T-cell (primary cell): ENCODE data around the gene FARSA. TPM values are rescaled to one million over a fixed set of nuclear protein-coding genes. Genes with fewer than 3 reads are reported as not detected.
A peak's percentile ranks its signal among the peaks of the same experiment; 100 is the strongest.

ENCODE experiments used
- ATAC-seq, 4 experiments: fragments of 200-7000 bp in 3 of 4; fragments of 150-1000 bp in 1 of 4; cut with Tn5 transposase; replicated peaks in 1 of 4; 1 replicate in 3 of 4; 2 replicates in 1 of 4; pipeline ENCODE4 v1.10.0; 2021; ENCODE audit warnings: moderate library complexity in 3 of 4, mild to moderate bottlenecking in 2 of 4, moderate number of reproducible peaks in 1 of 4
- CTCF ChIA-PET, 2 donors: fragments of 300-600 bp; sonication (Branson Sonifier 250); formaldehyde crosslinking; loops; one replicate each; lab custom pipeline; 2022; ENCODE audit warnings: antibody characterized with exemption in 2 of 2; lab: Charles Lee
- POLR2A ChIA-PET, 2 donors: fragments of 300-600 bp; sonication (Branson Sonifier 250); formaldehyde crosslinking; loops; one replicate each; lab custom pipeline; 2022; ENCODE audit warnings: antibody characterized with exemption in 2 of 2; lab: Charles Lee
- DNase-seq, 35 experiments: peaks; one replicate each; pipeline versions ENCODE4 v3.0.0 to v3.0.0-alpha.2; 2013 to 2023
- H3K27ac ChIP-seq: one replicate; pipeline ENCODE4 v1.5.1; 2013; ENCODE audit warnings: low read length
- H3K27me3 ChIP-seq, 2 experiments: replicated peaks in 1 of 2; 1 replicate in 1 of 2; 2 replicates in 1 of 2; pipeline versions ENCODE4 v1.6.1 to v1.7.0; 2013; ENCODE audit warnings: low read length in 1 of 2, mixed read lengths in 1 of 2; ENCODE audit not compliant: control insufficient read depth in 2 of 2, insufficient read depth in 2 of 2; ENCODE audit errors: extremely low read depth in 1 of 2
- H3K36me3 ChIP-seq, 2 donors: 1 replicate in 1 of 2; 2 replicates in 1 of 2; pipeline versions ENCODE4 v1.6.1 to v1.7.0; 2013; ENCODE audit warnings: low read length in 1 of 2; ENCODE audit not compliant: control insufficient read depth in 2 of 2, insufficient read depth in 1 of 2; ENCODE audit errors: extremely low read depth in 1 of 2
- H3K4me1 ChIP-seq, 2 experiments: 1 replicate in 1 of 2; 2 replicates in 1 of 2; pipeline versions ENCODE4 v1.6.1 to v1.7.0; 2013; ENCODE audit warnings: low read length in 2 of 2, mixed read lengths in 1 of 2; ENCODE audit not compliant: insufficient read depth in 2 of 2, control insufficient read depth in 1 of 2; ENCODE audit errors: extremely low read depth in 1 of 2
- H3K4me3 ChIP-seq, 2 donors: 1 replicate in 1 of 2; 2 replicates in 1 of 2; pipeline versions ENCODE4 v1.5.1 to v1.7.0; 2013; ENCODE audit warnings: mild to moderate bottlenecking in 2 of 2, low read length in 1 of 2, moderate library complexity in 1 of 2; ENCODE audit not compliant: control insufficient read depth in 1 of 2; ENCODE audit errors: extremely low read depth in 1 of 2
- H3K9me3 ChIP-seq: 2 replicates; pipeline ENCODE4 v1.7.0; 2013
- H3K27ac Mint-ChIP-seq, 2 donors: one replicate each; pipeline ENCODE4 v1.8.0; 2020 to 2021; ENCODE audit warnings: mild to moderate bottlenecking in 2 of 2, mixed read lengths in 2 of 2
- H3K27me3 Mint-ChIP-seq, 2 donors: one replicate each; pipeline ENCODE4 v1.8.0; 2021 to 2022; ENCODE audit warnings: mixed read lengths in 2 of 2
- H3K36me3 Mint-ChIP-seq: one replicate; pipeline ENCODE4 v1.8.0; 2021; ENCODE audit warnings: mixed read lengths
- H3K4me1 Mint-ChIP-seq, 3 donors: one replicate each; pipeline ENCODE4 v1.8.0; 2020 to 2022; ENCODE audit warnings: mixed read lengths in 3 of 3, mild to moderate bottlenecking in 1 of 3
- H3K4me3 Mint-ChIP-seq, 3 donors: one replicate each; pipeline ENCODE4 v1.8.0; 2020 to 2022; ENCODE audit warnings: mild to moderate bottlenecking in 3 of 3, mixed read lengths in 3 of 3, moderate library complexity in 3 of 3
- H3K9me3 Mint-ChIP-seq, 3 donors: one replicate each; pipeline ENCODE4 v1.8.0; 2020 to 2022; ENCODE audit warnings: mixed read lengths in 3 of 3
- WGBS: methylation state at CpG from one replicate; pipeline ENCODE4 v1.1.5; 2013; ENCODE audit warnings: missing lambda C conversion rate; ENCODE audit not compliant: insufficient coverage; 5-methylcytosine and 5-hydroxymethylcytosine counted together
- total RNA-seq, 35 experiments: library from RNA in 6 of 35; stranded (reverse) in 6 of 35; fragments of 120-200 nt in 1 of 35; gene quantifications; one replicate each; pipeline versions ENCODE4 v1.2.1 to v1.2.4 and lab custom pipeline; 2013 to 2026

FARSA gene
- total RNA-seq, 5 donors from 2014 or later (not counting 1 experiment from before 2014, with no cell fraction given): 28.3 to 86.2 (median 73.4) TPM

- Mint-ChIP-seq H3K36me3 (peaks cover 14% of the 10 kb centered on the region), H3K4me3 (peak overlapping the region; percentile 74 to 90 (median 86)), H3K4me1 (peaks cover 27 to 35% (median 29%) of the 10 kb centered on the region in 3 donors), H3K27ac (peak overlapping the region; percentile 30 to 84), H3K27me3 (peaks cover 0 to 2% of the 10 kb centered on the region in 2 donors), H3K9me3 (no peaks in the 10 kb centered on the region)
- DNase-seq: peak in 1 of 35 experiments; percentile 24
- Histone ChIP-seq H3K4me3 (peak overlapping the region; percentile 51 to 80), H3K27me3 (peaks cover 0 to 8% of the 10 kb centered on the region in 2 experiments), H3K27ac (peak overlapping the region; percentile 43), H3K9me3 (no peaks in the 10 kb centered on the region), H3K36me3 (peaks cover 10 to 27% of the 10 kb centered on the region in 2 donors), H3K4me1 (peaks cover 3 to 34% of the 10 kb centered on the region in 2 experiments)
- ChIA-PET CTCF (interaction anchor here (0.6 to 0.7 kb wide), 5 partner anchors 11 to 1286 kb away, joined by 4 to 9 read pairs (median 5); no protein-coding TSS in a partner anchor), POLR2A (interaction anchor here in 1 of 2 donors (0.6 kb wide), 1 partner anchor 16 kb away, joined by 3 read pairs; no protein-coding TSS in a partner anchor)
- WGBS: 13% methylated on average over 17 of the region's 29 CpGs
- ATAC-seq: peak; percentile 1 to 14 (median 10)
Measured at GRCh38 chr19:12880551-12881171, 52.9 kb downstream of the FARSA start.

DNA sequence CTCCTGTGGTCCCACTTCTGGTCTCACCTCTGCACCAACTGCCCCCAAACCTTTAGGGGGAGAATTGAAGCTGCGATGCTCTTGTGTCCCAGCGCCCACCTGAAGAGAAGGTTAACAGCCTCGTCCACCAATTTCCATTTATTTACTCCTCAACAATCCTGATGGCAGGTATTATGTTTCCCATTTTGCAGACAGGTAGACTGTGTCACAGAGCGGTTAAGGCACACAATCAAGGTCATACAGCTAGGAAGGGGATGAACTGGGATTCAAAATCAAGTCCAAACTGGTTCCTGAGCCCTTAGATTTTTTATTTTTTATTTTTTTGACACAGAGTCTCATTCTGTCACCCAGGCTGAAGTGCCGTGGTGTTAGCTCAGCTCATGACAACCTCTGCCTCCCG is 58.4 kb downstream of the FARSA start:
- DNase-seq (no peak), ATAC-seq (no peak)
- WGBS: 87% methylated on average over 3 of the region's 6 CpGs
- Histone ChIP-seq H3K27ac (no peak overlapping the region), H3K27me3 (no peaks in the 10 kb centered on the region), H3K4me3 (no peak overlapping the region), H3K9me3 (no peaks in the 10 kb centered on the region), H3K4me1 (peaks cover 0 to 10% of the 10 kb centered on the region in 2 experiments), H3K36me3 (peaks cover 11 to 35% of the 10 kb centered on the region in 2 donors)
- no peak overlapping the region for H3K27ac Mint-ChIP-seq
- peaks cover 0 to 4% (median 0%) of the 10 kb centered on the region in 3 donors for H3K9me3 Mint-ChIP-seq
- ChIA-PET CTCF (interaction anchor here in 1 of 2 donors (2.0 kb wide), 1 partner anchor 10 kb away, joined by 4 read pairs; no protein-coding TSS in a partner anchor), POLR2A (interaction anchor here in 1 of 2 donors (0.6 kb wide), 1 partner anchor 143 kb away, joined by 7 read pairs; no protein-coding TSS in a partner anchor)
- no peak overlapping the region for H3K4me3 Mint-ChIP-seq
- H3K27me3 Mint-ChIP-seq: no peaks in the 10 kb centered on the region
- peaks cover 6 to 17% (median 11%) of the 10 kb centered on the region in 3 donors for H3K4me1 Mint-ChIP-seq
- peaks cover 34% of the 10 kb centered on the region for H3K36me3 Mint-ChIP-seq

DNA sequence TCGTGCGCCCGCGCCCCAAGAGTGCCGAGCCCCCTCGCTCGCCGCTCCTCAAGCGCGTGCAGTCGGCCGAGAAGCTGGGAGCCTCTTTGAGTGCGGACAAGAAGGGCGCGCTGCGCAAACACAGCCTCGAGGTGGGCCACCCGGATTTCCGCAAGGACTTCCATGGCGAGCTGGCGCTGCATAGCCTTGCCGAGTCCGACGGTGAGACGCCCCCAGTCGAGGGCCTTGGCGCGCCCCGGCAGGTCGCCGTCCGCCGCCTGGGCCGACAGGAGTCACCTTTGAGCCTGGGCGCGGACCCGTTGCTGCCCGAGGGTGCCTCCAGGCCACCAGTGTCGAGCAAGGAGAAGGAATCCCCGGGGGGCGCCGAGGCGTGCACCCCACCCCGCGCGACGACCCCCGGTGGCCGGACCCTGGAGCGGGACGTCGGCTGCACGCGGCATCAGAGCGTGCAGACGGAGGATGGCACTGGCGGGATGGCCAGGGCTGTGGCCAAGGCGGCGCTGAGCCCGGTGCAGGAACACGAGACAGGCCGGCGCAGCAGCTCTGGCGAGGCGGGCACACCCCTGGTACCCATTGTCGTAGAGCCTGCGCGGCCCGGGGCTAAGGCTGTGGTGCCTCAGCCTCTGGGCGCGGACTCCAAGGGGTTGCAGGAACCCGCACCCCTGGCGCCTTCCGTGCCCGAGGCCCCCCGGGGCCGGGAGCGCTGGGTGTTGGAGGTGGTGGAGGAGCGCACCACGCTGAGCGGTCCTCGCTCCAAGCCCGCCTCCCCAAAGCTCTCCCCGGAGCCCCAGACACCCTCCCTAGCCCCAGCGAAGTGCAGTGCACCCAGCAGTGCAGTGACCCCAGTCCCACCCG is 59.4 kb downstream of the FARSA start:
- H3K27me3 Mint-ChIP-seq: no peaks in the 10 kb centered on the region
- peaks cover 11 to 35% of the 10 kb centered on the region in 2 donors for H3K36me3 ChIP-seq
- H3K4me1 ChIP-seq: peaks cover 0 to 5% of the 10 kb centered on the region in 2 experiments
- H3K27ac Mint-ChIP-seq: no peak overlapping the region
- H3K9me3 Mint-ChIP-seq: peaks cover 0 to 4% (median 0%) of the 10 kb centered on the region in 3 donors
- WGBS: 94% methylated on average over 42 of the region's 86 CpGs
- peaks cover 0 to 11% (median 4%) of the 10 kb centered on the region in 3 donors for H3K4me1 Mint-ChIP-seq
- DNase-seq (no peak), ATAC-seq (no peak)
- peaks cover 34% of the 10 kb centered on the region for H3K36me3 Mint-ChIP-seq
- H3K9me3 ChIP-seq: no peaks in the 10 kb centered on the region
- ChIA-PET POLR2A (no interaction called here), CTCF (interaction anchor here (0.5 to 1.1 kb wide), 3 partner anchors 9 to 102 kb away, joined by 3 read pairs; no protein-coding TSS in a partner anchor)
- peak overlapping the region in 1 of 2 donors; percentile 54 for H3K4me3 ChIP-seq
- no peak overlapping the region for H3K27ac ChIP-seq
- H3K27me3 ChIP-seq: no peaks in the 10 kb centered on the region
- peak overlapping the region in 1 of 3 donors; percentile 64 for H3K4me3 Mint-ChIP-seq

- Histone ChIP-seq H3K36me3 (peaks cover 6 to 30% of the 10 kb centered on the region in 2 donors), H3K4me1 (peaks cover 0 to 5% of the 10 kb centered on the region in 2 experiments), H3K4me3 (peak overlapping the region; percentile 24 to 54), H3K27ac (no peak overlapping the region), H3K9me3 (no peaks in the 10 kb centered on the region), H3K27me3 (peaks cover 0 to 6% of the 10 kb centered on the region in 2 experiments)
- H3K9me3 Mint-ChIP-seq: peaks cover 0 to 4% (median 0%) of the 10 kb centered on the region in 3 donors
- POLR2A ChIA-PET: interaction anchor here in 1 of 2 donors (0.7 kb wide), 2 partner anchors 9 to 26 kb away, joined by 5 to 8 read pairs; no protein-coding TSS in a partner anchor
- CTCF ChIA-PET: interaction anchor here (0.6 to 1.1 kb wide), 7 partner anchors 10 to 729 kb away, joined by 3 to 12 read pairs (median 3); no protein-coding TSS in a partner anchor
- peak overlapping the region; percentile 28 to 64 (median 33) for H3K4me3 Mint-ChIP-seq
- H3K4me1 Mint-ChIP-seq: peaks cover 0 to 7% (median 0%) of the 10 kb centered on the region in 3 donors
- WGBS: 86% methylated on average over 70 of the region's 70 CpGs
- no peaks in the 10 kb centered on the region for H3K27me3 Mint-ChIP-seq
- DNase-seq (peak; percentile 25 to 82 (median 62)), ATAC-seq (peak; percentile 45 to 78 (median 68))
- H3K36me3 Mint-ChIP-seq: peaks cover 30% of the 10 kb centered on the region
- H3K27ac Mint-ChIP-seq: peak overlapping the region in 1 of 2 donors; percentile 52
Measured at GRCh38 chr19:12872941-12873890, 60.3 kb downstream of the FARSA start.
